Measurements from ENCODE around the gene DLD.
"Not testable (repeated sequence)": the region's sequence is repeated elsewhere in the genome, so short reads cannot be mapped to it uniquely, and the experiment has no call there.

Gene DLD

DNA sequence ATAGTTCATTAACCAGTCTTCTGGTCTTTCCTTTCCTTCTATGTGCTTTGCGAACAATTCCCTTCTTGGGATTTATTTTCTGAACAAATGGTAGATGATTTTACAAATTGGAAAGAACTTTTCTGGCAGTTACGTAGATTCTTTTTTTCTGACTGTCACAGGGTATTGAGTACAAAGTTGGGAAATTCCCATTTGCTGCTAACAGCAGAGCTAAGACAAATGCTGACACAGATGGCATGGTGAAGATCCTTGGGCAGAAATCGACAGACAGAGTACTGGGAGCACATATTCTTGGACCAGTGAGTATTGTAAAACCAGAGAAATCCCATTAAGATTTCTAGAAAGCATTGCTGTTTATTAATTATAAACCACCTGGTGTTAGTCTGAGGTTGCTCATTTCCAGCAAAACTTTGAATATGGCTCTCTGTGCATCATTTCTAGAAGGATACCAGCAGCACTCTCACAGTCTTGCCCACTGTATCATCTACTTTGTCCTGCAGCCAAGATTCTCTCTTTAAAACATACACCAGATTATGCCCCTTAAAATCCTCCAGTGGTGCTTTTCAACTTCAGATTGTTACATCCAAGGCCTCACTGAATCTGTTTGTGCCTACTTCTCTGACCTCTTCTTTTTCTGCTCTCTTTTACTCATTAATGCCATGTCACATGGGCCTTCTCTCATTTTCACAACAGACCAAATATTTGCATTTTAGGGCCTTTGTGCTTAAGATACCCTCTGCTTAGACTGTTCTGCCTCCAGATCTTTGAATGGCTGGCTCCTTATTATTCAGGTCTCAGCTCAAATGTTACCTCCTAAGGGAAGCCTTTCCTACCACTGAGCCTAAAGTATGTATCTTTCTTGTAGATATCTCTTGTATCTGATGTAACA lies 27.0 kb downstream of the DLD start:
- no peak for DNase-seq

DNA sequence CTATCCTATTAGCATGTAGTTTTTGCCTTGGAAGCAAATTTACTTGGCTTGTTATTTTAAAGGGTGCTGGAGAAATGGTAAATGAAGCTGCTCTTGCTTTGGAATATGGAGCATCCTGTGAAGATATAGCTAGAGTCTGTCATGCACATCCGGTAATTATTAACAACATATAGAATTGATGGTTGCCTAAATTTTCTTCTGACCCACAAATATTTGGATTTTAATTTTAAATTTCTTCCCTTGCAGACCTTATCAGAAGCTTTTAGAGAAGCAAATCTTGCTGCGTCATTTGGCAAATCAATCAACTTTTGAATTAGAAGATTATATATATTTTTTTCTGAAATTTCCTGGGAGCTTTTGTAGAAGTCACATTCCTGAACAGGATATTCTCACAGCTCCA lies 28.0 kb downstream of the DLD start:
- no peak for DNase-seq

DNA sequence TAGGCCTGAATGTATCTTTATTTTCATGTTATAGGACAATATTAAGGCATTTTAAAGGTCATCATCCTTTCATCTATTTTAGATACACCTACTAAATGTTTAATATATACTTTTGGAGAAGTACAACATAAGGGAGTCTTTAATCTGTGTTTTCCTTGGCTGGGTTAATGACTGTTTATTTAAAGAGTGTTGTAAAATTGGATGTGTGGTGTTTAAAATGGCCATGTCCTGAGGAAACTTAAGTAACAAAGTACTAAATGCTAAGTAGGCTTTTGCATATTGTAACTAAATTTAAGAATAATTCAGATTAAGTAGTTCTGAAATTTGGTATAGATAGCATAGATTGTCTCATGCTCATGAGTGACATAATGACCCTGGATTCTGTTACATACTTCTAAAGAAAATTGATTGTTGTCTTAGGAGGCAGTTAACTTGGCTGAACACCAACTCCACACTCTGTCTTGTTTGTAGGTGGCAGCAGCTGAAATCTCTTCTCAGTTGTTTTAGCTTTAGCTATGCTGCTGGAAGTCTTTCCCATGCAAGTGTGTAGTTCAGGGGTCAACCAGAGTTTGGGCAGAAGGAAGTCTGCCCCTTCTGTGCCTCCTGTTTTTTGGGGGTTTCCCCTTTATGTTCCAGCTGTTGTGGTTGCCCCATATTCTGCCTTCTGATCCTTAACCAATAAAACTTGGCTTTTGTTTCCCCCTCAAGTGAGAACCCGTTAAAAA lies 29.2 kb downstream of the DLD start:
- DNase-seq, result no peak

DNA sequence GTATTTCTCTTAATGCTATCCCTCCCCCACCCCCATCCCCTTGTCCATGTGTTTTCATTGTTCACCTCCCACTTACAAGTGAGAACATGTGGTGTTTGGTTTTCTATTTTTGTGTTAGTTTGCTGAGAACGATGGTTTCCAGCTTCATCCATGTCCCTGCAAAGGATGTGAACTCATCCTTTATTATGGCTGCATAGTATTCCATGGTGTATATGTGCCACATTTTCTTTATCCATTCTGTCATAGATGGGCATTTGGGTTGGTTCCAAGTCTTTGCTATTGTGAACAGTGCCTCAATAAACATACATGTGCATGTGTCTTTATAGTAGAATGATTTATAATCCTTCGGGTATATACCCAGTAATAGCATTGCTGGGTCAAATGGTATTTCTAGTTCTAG lies 30.8 kb downstream of the DLD start:
- DNase-seq, result not testable (repeated sequence)

DNA sequence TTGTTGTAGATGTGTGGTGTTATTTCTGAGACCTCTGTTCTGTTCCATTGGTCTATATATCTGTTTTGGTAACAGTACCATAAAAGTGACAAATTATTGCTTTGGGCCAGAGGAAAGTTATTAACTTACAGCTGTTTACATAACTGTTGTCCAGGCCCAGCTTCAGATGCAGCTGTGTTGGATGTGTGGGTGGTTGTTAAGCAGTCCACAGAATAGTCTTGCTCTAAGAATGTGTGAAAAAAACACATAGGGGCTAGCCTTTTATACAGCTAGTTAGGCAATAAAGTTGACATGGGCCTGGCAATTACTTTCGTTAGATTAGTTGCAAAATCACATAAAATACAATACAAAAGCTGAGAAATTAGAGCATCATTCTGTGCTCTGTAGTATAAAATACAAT lies 31.9 kb downstream of the DLD start:
- no peak for DNase-seq

DNA sequence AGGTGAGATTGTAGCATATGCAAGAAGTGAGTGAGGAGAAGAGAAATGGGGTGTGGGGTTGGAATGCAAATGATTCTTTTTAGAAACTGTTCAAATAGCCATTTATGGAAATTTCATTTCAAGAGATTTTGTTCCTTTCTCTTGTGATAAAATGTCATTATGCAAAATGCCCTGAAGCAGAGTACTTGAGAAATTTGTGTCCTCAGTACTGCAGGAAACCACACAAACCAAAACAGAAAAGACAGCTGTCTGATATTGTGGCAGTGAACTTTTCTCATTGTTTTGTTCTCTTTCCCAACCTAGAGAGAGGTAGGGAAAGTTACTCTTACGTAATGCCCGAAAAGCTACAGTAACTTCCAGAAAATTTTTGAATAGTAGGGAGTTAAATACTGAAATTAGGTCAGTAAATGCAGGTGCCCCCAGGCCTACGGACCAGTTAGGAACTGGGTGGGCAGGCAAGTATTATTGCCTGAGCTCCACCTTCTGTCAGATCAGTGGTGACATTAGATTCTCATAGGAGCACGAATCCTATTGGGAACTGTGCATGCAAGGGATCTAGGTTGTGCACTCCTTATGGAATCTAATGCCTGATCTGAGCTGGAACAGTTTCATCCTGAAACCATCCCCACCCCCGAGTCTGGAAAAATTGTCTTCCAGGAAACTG lies 34.0 kb downstream of the DLD start:
- DNase-seq, result no peak

DNA sequence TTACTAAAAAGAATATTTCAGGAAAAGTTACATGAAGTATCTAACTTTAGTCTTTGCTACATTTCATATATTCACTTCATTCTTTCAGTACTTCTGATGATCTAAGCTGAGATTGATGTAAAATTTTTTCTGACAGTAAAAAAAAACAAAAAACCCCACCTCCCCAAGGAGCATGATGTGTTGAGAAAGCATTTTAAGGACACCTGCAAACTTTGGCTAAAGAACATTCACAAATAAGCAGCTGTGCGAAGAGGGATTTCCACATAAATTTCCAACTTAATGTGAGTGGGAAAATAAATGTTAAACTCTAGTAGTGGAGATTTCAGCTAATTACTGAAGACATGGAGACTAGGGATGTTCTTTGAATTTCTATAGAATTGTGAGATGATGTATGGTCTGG lies 35.5 kb downstream of the DLD start:
- DNase-seq, result no peak

DNA sequence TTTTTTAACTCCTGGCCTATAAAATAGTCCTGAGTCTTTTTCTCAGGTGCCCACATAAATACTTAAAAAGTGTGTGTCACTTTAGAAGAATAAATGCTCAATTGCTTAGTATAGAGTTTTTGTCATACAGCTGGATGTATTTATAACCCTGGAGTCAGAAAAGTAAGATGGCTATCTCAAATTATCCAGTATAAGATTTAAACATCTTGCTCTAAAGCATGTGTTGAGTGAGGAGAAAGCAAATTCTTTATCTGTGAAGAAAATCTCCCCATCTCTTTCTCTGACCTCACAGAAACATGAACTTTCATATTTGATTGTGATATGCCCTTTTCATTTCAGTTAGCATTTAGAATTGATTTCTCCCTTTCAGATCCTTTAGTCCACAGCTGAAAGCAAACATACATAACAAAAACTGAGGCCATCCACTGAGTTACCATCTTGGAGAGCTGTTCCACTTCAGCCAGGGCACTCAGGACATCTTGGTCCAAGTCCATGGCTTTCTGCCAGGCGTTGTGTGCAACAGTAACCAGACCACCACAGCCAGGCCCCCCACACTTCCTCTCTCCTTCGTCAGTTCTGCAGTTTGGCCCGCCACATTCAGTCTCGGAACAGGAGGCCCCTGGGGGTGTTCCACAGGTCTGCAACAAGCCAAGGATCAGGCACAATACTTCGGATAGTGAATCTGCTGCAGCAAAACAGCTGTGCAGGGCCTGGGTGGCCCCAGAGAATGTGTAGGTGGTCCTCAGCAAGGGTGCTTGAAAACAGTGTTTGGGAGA lies 40.9 kb downstream of the DLD start:
- no peak for DNase-seq

DNA sequence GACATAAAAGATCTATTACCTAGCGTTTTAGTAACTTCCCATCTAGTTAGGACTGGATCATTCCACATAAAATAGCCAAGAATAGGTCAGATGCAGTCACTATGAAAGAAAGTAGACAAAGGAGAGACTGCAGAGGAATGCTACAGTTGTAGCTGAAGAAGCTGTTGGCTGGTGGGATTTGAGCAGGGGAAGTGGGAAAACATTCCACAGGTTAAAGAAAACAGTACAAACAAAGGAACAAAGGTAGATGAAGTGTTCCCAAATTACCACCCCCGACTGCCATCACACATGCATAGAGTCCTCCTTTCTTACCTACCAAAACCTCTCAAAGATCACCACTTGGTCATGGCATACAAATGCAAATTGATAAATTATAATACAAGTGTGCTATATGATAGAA lies 41.8 kb downstream of the DLD start:
- no peak for DNase-seq

DNA sequence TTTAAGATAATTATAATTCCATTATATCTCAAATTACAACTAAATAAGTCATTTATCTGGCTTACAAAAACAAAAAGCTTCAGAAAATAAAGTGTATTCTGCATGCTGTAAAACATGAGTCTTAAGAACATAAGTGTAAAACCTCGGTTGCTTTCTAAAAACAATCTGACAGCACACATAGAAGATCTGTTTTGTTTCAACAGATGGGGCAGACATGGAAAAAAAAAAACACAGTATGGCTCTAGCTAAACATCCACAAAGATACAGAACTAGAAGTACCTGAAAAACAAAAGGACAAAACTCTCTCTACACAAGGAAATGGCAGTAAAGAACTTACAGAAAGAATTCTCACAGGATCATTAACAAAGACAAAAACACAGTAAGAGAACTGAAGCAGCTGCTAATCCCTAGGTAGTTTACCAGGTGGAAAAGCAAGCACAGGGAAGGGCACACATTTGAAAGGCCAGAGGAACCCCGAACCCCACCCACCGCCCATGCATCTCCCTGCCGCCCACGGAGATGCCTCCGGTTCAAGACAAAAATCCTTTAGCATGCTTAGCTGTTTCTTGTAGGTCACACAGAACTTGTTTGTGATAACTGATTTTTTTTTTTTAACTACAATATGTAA lies 42.5 kb downstream of the DLD start:
- DNase-seq, result no peak

DNA sequence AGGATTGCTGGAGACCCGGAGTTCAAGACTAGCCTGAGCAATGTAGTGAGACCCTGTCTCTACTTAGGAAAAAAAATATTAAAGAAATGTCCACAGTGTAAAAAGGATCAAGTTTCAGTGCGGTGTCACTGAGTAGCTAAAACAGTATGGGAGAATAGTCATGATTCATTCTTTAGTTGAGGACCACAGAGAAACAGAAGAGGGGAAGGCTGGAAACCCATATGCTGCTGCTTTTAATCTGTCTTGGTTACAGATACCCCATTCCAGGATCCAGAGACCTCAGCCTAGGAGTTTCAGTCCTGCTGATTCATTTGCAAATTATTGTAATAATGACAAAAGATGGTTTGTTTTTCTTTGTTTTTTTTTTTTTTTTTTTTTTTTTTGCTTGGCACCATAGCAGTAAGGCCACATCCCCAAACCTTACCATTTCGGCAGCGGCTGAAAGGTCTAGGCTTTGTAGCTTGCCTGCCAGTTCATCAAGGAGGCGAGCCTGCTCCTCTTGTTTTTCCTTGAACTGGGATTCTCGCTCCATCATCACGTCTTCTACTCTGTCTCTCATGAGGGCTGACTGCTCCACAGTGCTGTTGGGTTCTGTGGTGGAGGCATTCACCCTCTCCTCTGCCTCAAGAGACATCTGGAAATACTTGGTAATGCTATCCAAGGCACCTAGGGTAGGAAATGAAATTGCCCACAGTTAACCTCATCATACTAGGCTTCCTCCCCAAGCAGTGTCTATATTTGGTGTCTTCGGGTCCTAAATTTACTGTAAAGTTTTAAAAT lies 44.2 kb downstream of the DLD start:
- no peak for DNase-seq

DNA sequence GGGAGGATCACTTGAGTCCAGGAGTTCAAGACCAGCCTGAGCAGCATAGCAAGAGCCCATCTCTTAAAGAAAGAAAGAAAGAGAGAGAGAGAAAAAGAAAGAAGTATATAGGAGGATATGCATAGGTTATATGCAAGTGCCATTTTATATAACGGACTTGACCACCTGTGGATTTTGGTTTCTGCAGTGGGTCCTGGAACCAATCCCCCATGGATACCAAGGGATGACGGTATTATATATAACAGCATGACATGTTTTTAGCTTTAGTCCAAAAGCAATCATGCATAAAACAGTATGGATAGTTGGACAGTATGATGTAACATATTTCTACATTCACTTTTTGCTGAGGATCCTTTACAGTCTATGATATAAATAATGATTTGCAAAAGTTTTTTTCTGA lies 45.3 kb downstream of the DLD start:
- no peak for DNase-seq

DNA sequence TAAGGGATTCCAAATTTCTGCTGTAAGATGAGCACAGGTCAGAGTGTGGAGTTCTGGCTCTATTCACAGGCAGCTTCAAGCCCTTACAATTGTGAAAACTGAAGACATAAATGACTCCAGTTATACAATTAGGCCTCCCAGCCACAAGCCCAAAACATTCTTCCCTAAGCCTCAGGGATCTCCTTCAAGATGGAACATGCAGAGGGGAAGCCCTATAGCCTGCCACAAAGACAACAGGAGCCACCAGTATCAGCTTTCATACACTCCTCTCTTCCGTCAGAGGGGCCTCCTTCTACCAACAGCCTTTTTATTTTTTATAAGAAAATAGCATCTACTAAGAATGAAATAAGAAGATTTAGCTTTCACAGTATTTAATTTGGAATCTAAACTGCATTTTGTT lies 46.5 kb downstream of the DLD start:
- no peak for DNase-seq

DNA sequence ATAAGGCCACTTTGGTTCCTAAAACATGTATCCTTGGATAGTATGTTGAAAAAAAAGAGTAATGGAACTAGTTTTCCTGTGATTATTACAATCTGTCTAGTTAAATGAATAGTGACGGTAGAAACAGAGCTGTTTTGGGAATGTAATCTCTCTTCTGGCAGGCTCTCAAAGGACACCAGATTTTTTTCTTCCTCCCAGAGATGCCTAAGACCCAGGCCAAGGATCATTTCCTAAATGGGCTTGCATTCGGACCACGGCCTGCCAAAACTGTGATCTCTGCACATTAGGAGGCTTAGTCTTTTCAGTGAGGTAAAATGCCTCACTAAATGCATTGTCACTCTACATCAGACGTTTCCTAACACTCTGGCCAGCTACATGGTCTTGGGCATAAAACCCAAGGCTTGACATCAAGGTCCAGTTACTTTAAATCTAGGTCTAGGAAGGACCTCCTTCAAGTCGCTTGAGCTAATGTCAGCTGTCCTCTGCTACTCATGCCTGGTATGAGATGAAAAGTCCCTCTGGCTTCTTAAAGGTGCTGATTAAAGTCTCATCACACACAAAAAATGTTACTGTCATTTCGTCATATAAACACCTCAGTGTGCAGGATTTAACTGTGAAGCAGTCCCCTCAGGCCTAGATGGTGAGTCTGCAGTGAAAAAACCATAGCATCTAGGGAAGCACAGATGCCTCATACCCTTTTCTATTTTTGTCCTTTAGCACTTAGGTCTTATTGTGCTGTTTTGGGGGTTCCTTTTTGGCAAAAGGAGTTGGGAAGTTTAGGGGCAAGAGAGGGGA lies 47.7 kb downstream of the DLD start:
- DNase-seq, result no peak

DNA sequence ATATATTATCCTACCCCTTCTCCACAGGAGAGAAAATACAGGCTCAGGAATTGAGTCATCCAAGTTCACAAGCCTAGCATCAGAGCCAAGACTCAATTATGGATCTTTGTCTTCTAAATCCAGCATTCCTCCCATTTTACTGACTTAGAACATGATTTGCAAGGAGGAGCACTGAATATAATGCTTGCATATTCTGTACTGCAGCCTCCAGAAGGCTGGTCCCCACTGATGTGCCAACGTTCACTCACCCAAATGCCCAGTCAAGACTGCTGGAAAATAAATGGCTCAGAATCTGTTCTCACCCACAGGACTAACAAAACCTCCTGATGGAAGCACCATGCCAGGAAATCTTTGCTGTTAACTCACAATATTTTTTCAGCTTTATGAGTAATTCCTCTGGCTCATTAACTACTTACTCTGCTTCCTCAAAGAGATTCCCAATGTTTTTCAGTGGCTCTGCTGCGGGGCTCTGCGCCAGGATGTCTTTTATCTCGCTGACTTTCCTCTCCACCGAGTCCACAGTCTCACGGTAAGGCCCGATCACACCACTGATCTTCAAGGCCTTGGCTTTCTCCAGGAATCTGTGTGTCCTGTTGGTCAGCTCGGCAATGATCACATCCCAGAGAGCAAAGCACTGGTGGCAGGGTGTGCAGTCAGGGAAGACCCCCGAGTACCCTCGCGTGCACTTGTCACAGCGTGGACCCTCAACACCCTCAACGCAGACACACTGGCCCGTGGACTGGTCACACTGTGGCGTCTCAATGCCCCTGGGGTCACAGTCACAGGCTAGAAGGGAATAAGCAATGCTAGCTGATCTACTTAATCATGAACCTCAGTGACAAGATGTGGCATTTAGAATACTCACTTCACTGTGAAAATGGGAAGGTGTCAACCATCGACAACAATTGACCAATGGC lies 48.8 kb downstream of the DLD start:
- DNase-seq, result no peak

DNA sequence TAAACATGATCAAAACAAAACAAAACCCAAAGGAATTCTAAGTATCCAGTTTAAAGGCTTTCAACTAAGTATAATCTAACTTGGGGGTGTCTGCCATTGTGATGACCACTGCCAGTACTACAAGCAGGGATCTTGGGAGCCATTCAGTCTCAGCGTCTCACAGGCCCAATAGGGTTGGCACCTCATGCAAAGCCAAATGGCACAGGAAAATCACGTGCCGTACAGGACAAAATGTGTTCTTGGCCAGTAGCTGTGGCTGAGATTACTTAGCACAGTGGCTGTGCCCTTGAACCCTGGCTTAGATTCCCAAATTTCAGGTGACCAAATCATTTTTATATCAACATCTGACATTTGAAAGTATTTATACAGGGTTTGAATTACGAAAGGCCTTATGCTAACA lies 50.0 kb downstream of the DLD start:
- no peak for DNase-seq

DNA sequence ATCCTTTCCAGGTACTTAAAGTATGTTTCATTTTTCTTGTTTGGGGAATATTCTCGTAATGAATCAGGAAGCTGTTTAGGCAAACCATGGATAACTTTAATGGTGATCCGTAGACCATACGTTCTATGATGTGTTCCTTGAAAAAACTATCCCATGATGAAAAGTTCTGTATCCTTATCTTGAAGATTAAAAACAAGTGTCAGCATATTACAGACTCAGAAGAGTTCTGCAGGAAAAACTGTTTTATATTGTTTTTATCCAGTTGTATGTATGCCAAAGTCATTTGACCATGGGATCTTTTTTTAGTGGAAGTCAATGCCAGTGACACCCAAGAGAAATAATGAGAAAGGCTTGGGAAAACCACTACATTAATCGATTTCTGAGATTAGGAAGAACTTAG lies 52.0 kb downstream of the DLD start:
- DNase-seq, result no peak

DNA sequence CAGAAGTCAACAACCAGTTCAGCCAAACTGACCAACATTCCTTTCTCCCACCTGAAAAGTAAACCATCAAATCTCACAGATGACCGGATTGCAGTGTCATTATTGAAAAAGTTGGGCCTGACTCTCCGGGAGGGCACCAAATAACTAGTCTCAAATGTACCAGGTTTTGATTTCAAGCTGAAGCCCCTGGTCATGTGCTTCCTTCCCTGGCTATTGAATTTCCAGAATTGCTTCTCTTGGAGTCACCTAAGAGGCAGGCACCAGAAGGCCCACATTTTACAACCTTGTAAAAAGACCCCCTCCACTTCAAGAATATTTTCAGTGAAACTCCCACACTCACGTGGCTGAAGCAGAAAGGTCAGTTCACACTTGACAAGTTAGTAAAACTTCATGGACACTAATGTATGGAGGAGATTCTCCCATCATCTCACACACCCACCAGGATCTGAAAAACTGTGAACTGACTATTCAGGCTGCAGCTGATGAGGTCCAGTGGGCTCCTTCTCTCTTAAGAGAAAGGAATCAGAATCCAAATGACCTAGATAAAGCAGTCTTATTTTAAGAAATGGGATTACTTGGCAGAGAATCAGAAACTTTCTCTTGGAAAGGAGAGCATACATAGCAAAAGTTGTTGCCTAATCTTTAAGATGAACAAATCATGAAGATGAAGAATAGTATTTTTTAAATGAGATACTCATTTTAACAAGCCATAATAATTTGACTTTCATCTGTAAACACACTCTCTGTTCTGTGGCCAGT lies 53.6 kb downstream of the DLD start:
- DNase-seq, result no peak

DNA sequence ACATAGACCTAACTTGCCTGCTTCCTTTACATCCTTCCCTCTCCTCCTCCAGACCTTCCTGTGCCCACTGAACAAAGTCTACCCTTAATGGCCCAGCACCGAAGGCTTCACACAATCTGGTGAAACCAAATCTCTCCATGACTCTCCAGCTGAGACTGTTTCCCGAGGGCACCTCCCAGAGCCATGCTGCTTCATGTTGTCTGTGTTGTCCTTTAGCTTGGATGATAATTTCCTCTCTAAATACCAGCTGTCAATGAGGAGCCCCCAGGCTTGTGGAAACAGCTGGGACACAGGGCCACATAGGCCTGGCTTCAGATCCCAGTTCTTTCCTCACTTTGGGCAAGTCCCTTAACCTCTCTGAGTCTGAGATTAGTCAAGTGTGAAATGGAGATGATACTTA lies 54.3 kb downstream of the DLD start:
- DNase-seq, result no peak

All from NCI-H146 (cell line).